Activated B cell treated with CpG ODN at 0.5 μM for 24 hours (primary cell): Measurements from ENCODE around the gene MTHFD1. TPM values are rescaled to one million over a fixed set of nuclear protein-coding genes. Genes with fewer than 3 reads are reported as not detected.

ENCODE experiments used
- ATAC-seq: fragments of 200-7000 bp; cut with Tn5 transposase; one replicate; pipeline ENCODE4 v1.10.0; 2021; ENCODE audit warnings: low read depth, mild to moderate bottlenecking, moderate library complexity
- CTCF ChIA-PET: fragments of 350-600 bp; sonication (Branson Sonifier 250); formaldehyde crosslinking; loops from one replicate; lab custom pipeline; 2021; ENCODE audit warnings: antibody characterized with exemption; lab: Charles Lee
- POLR2A ChIA-PET: fragments of 350-600 bp; sonication (Branson Sonifier 250); formaldehyde crosslinking; loops from one replicate; lab custom pipeline; 2021; ENCODE audit warnings: antibody characterized with exemption; lab: Charles Lee
- DNase-seq: peaks from one replicate; pipeline ENCODE4 v3.0.0; 2022
- H3K27ac Mint-ChIP-seq: one replicate; pipeline ENCODE4 v1.8.0; 2020; ENCODE audit warnings: mixed read lengths
- H3K27me3 Mint-ChIP-seq: one replicate; pipeline ENCODE4 v1.8.0; 2021; ENCODE audit warnings: mixed read lengths
- H3K36me3 Mint-ChIP-seq: one replicate; pipeline ENCODE4 v1.8.0; 2021; ENCODE audit warnings: low read depth, mixed read lengths
- H3K4me1 Mint-ChIP-seq: one replicate; pipeline ENCODE4 v1.8.0; 2021; ENCODE audit warnings: mixed read lengths
- H3K4me3 Mint-ChIP-seq: one replicate; pipeline ENCODE4 v1.8.0; 2020; ENCODE audit warnings: mild to moderate bottlenecking, mixed read lengths
- H3K9me3 Mint-ChIP-seq: one replicate; pipeline ENCODE4 v1.8.0; 2020; ENCODE audit warnings: mixed read lengths
- CTCF ChIP-seq: fragments of 200-600 bp; IDR thresholded peaks from one replicate; pipeline ENCODE4 v1.8.0; 2022; ENCODE audit warnings: antibody characterized with exemption, mild to moderate bottlenecking
- intact Hi-C: fragments of 100-400 bp; cut with micrococcal nuclease; formaldehyde crosslinking; loops from one replicate; pipeline ENCODE4 v1.15.1; 2024
- total RNA-seq: library from RNA; stranded (reverse); gene quantifications from 2 replicates; pipeline ENCODE4 v1.2.3, GENCODE V29; 2022

MTHFD1 gene
- total RNA-seq, 1 donor from 2014 or later = 98.4 TPM

- peak within 1 kb of the TSS; percentile 86 for H3K4me3 Mint-ChIP-seq
- H3K27ac Mint-ChIP-seq = peak within 1 kb of the TSS; percentile 80
- peaks cover 51% of the 10 kb centered on the region for H3K4me1 Mint-ChIP-seq
- ChIA-PET CTCF (interaction anchor here (0.8 to 4.2 kb wide), 7 partner anchors 13 to 122 kb away, joined by 3 to 26 read pairs (median 11); no protein-coding TSS in a partner anchor), POLR2A (interaction anchor here (1.0 to 3.6 kb wide), 9 partner anchors 13 to 128 kb away, joined by 3 to 24 read pairs (median 7); partner anchors contain the start of genes HSPA2, ZBTB1 and ZBTB25)
- no peaks in the 10 kb centered on the region for H3K9me3 Mint-ChIP-seq
- H3K36me3 Mint-ChIP-seq = peaks cover 3% of the 10 kb centered on the region
- peak; percentile 91 for ATAC-seq
- TF ChIP-seq CTCF = no peak
- intact Hi-C loops = loop anchor here (1.0 to 5.0 kb wide), 4 partner anchors 8 to 78 kb away; partner anchors contain the start of genes MTHFD1 and ZBTB25
- no peaks in the 10 kb centered on the region for H3K27me3 Mint-ChIP-seq
- DNase-seq = peak; percentile 67
Measured at GRCh38 chr14:64465191-64465822, 77.2 kb downstream of the MTHFD1 start, which contains the start of gene AKAP5. Gene AKAP5 (plus strand): TSS chr14:64465499. CDS start chr14:64468395, 2,896 bp downstream.

GRCh38 chr14:64465831-64466554, 77.8 kb downstream of the MTHFD1 start:
- intact Hi-C loops = loop anchor here (1.0 to 5.0 kb wide), 4 partner anchors 9 to 79 kb away; partner anchors contain the start of genes MTHFD1 and ZBTB25
- ATAC-seq = no peak
- no peak for TF ChIP-seq CTCF
- peak overlapping the region; percentile 83 for H3K4me3 Mint-ChIP-seq
- no peak for DNase-seq
- H3K4me1 Mint-ChIP-seq = peaks cover 51% of the 10 kb centered on the region
- H3K27ac Mint-ChIP-seq = peak overlapping the region; percentile 80
- H3K27me3 Mint-ChIP-seq = no peaks in the 10 kb centered on the region
- H3K9me3 Mint-ChIP-seq = no peaks in the 10 kb centered on the region
- ChIA-PET CTCF (interaction anchor here (0.8 to 3.2 kb wide), 6 partner anchors 13 to 122 kb away, joined by 3 to 16 read pairs (median 7); no protein-coding TSS in a partner anchor), POLR2A (interaction anchor here (0.8 to 2.4 kb wide), 8 partner anchors 12 to 128 kb away, joined by 3 to 17 read pairs (median 6); partner anchors contain the start of genes HSPA2 and ZBTB25)
- H3K36me3 Mint-ChIP-seq = peaks cover 2% of the 10 kb centered on the region

GRCh38 chr14:64467101-64467500, 78.9 kb downstream of the MTHFD1 start:
- no peak overlapping the region for H3K4me3 Mint-ChIP-seq
- no peaks in the 10 kb centered on the region for H3K27me3 Mint-ChIP-seq
- H3K27ac Mint-ChIP-seq = no peak overlapping the region
- CTCF ChIA-PET = interaction anchor here (1.2 to 3.2 kb wide), 4 partner anchors 12 to 123 kb away, joined by 3 to 16 read pairs (median 12); no protein-coding TSS in a partner anchor
- peaks cover 1% of the 10 kb centered on the region for H3K36me3 Mint-ChIP-seq
- TF ChIP-seq CTCF = no peak
- H3K4me1 Mint-ChIP-seq = peaks cover 53% of the 10 kb centered on the region
- POLR2A ChIA-PET = interaction anchor here (0.7 to 2.4 kb wide), 4 partner anchors 17 to 129 kb away, joined by 3 to 17 read pairs (median 9); partner anchors contain the start of gene ZBTB25
- intact Hi-C loops = loop anchor here (5.0 kb wide), 1 partner anchor 80 kb away; the partner anchor contains the start of gene MTHFD1
- no peak for DNase-seq
- ATAC-seq = no peak
- H3K9me3 Mint-ChIP-seq = no peaks in the 10 kb centered on the region

GRCh38 chr14:64467566-64467965, 79.4 kb downstream of the MTHFD1 start:
- CTCF ChIA-PET = interaction anchor here (1.2 to 3.2 kb wide), 3 partner anchors 37 to 124 kb away, joined by 3 to 16 read pairs (median 11); no protein-coding TSS in a partner anchor
- intact Hi-C loops = loop anchor here (5.0 kb wide), 1 partner anchor 80 kb away; the partner anchor contains the start of gene MTHFD1
- H3K9me3 Mint-ChIP-seq = no peaks in the 10 kb centered on the region
- H3K27me3 Mint-ChIP-seq = no peaks in the 10 kb centered on the region
- no peak overlapping the region for H3K4me3 Mint-ChIP-seq
- peaks cover 1% of the 10 kb centered on the region for H3K36me3 Mint-ChIP-seq
- no peak for DNase-seq
- H3K27ac Mint-ChIP-seq = peak overlapping the region; percentile 55
- POLR2A ChIA-PET = interaction anchor here (2.4 kb wide), 1 partner anchor 35 kb away, joined by 17 read pairs; the partner anchor contains the start of gene ZBTB25
- H3K4me1 Mint-ChIP-seq = peaks cover 48% of the 10 kb centered on the region
- TF ChIP-seq CTCF = no peak
- no peak for ATAC-seq
